T-helper 22 cell (primary cell): Measurements from ENCODE around the gene CHSY1.

Experiments used
- DNase-seq: peaks from one replicate; pipeline ENCODE4 v3.0.0-alpha.2; 2020; ENCODE audit warnings: low read depth

Gene CHSY1

GRCh38 chr15:101171954-101172353 is 79.9 kb downstream of the CHSY1 start:
- DNase-seq: no peak

GRCh38 chr15:101170568-101171350 is 81.1 kb downstream of the CHSY1 start:
- no peak for DNase-seq

- no peak for DNase-seq
Observed at GRCh38 chr15:101169495-101170071, 82.3 kb downstream of the CHSY1 start.

- DNase-seq: no peak
Observed at GRCh38 chr15:101168898-101169494, 82.9 kb downstream of the CHSY1 start.

- DNase-seq: no peak
Observed at GRCh38 chr15:101168463-101168824, 83.4 kb downstream of the CHSY1 start.

- DNase-seq: peak; percentile 43
Observed at GRCh38 chr15:101167753-101168462, 83.9 kb downstream of the CHSY1 start.

GRCh38 chr15:101167411-101167752 is 84.5 kb downstream of the CHSY1 start:
- DNase-seq: no peak

- no peak for DNase-seq
Observed at GRCh38 chr15:101165905-101166471, 85.9 kb downstream of the CHSY1 start.

- no peak for DNase-seq
Observed at GRCh38 chr15:101162701-101163483, 89.0 kb downstream of the CHSY1 start.

GRCh38 chr15:101161656-101162055 is 90.2 kb downstream of the CHSY1 start:
- no peak for DNase-seq

GRCh38 chr15:101159936-101160815 is 91.7 kb downstream of the CHSY1 start:
- DNase-seq: no peak

- DNase-seq: no peak
Observed at GRCh38 chr15:101159096-101159935, 92.5 kb downstream of the CHSY1 start.

- DNase-seq: no peak
Observed at GRCh38 chr15:101158166-101159095, 93.4 kb downstream of the CHSY1 start.

- DNase-seq: no peak
Observed at GRCh38 chr15:101157721-101158120, 94.1 kb downstream of the CHSY1 start.

GRCh38 chr15:101156509-101157159 is 95.2 kb downstream of the CHSY1 start:
- DNase-seq: no peak

- DNase-seq: no peak
Observed at GRCh38 chr15:101156061-101156460, 95.8 kb downstream of the CHSY1 start.

- no peak for DNase-seq
Observed at GRCh38 chr15:101153801-101154656, 97.8 kb downstream of the CHSY1 start.
